Heart left ventricle (tissue), 16 donors: ENCODE results near the gene ZFPM1. TPM values are rescaled to one million over a fixed set of nuclear protein-coding genes. Genes with fewer than 3 reads are reported as not detected.

Experiments used
- ATAC-seq, 4 donors: fragments of 200-7000 bp; cut with Tn5 transposase; one replicate each; pipeline ENCODE4 v1.9.1; 2020 to 2022; ENCODE audit warnings: moderate library complexity in 4 of 4, mild to moderate bottlenecking in 3 of 4, moderate number of reproducible peaks in 1 of 4
- DNase-seq, 5 donors: peaks; one replicate each; pipeline ENCODE4 v3.0.0-alpha.2; 2020
- H3K27ac ChIP-seq, 12 donors: fragments of 200-600 bp; sonication (generic) in 4 of 12; one replicate each; pipeline versions ENCODE4 v1.5.0 to v1.8.0; 2016 to 2022; ENCODE audit warnings: mild to moderate bottlenecking in 2 of 12
- H3K27me3 ChIP-seq, 9 donors: fragments of 200-600 bp; sonication (generic) in 2 of 9; one replicate each; pipeline versions ENCODE4 v1.5.1 to v1.8.0; 2016 to 2022; ENCODE audit warnings: mild to moderate bottlenecking in 3 of 9
- H3K36me3 ChIP-seq, 9 donors: fragments of 200-600 bp; sonication (generic) in 2 of 9; one replicate each; pipeline versions ENCODE4 v1.5.0 to v1.8.0; 2018 to 2022; ENCODE audit warnings: mild to moderate bottlenecking in 2 of 9
- H3K4me1 ChIP-seq, 12 donors: fragments of 200-600 bp; sonication (generic) in 4 of 12; one replicate each; pipeline versions ENCODE4 v1.5.0 to v1.8.0; 2016 to 2022; ENCODE audit warnings: mild to moderate bottlenecking in 3 of 12
- H3K4me3 ChIP-seq, 12 donors: fragments of 200-600 bp; sonication (generic) in 4 of 12; one replicate each; pipeline versions ENCODE4 v1.5.0 to v1.8.0; 2017 to 2022; ENCODE audit warnings: mild to moderate bottlenecking in 9 of 12, moderate library complexity in 4 of 12
- H3K9me3 ChIP-seq, 12 donors: fragments of 200-600 bp; sonication (generic) in 4 of 12; one replicate each; pipeline versions ENCODE4 v1.5.0 to v1.8.0; 2016 to 2022; ENCODE audit warnings: mild to moderate bottlenecking in 1 of 12
- POLR2A ChIP-seq, 2 donors: fragments of 450-650 bp; IDR thresholded peaks; one replicate each; pipeline ENCODE4 v1.6.1; 2017; ENCODE audit warnings: antibody characterized with exemption in 2 of 2, mild to moderate bottlenecking in 2 of 2, moderate library complexity in 2 of 2
- WGBS, 4 donors: extraction: QIAGEN DNeasy Blood & Tissue Kit in 2 of 4; methylation state at CpG; one replicate each; pipeline versions ENCODE4 v1.1.5 to v1.1.7; 2013 to 2018; 5-methylcytosine and 5-hydroxymethylcytosine counted together
- intact Hi-C, 10 donors: fragments of 100-400 bp; cut with DNase I; formaldehyde crosslinking; loops; one replicate each; pipeline versions ENCODE4 v1.11.1 to v1.14.2; 2022
- polyA plus RNA-seq, 2 donors: library from polyadenylated mRNA; stranded (reverse); fragments of 200-250 nt; gene quantifications; one replicate each; pipeline ENCODE4 v1.2.3, GENCODE V29; 2013
- total RNA-seq, 9 donors: library from RNA; depleted of rRNA in 2 of 9; stranded (reverse); fragments of >200 nt in 2 of 9; fragmentation: NEBNext Ultra II Directional in 3 of 9; extraction: Animal tissue kit (Norgen Biotek cat#: 25700) in 3 of 9; gene quantifications; one replicate each; pipeline versions ENCODE4 v1.1.0 to v1.2.4, GENCODE V29; 2016 to 2023
- TF ChIP-seq, protein P1 (sequence below), 12 donors: fragments of 200-600 bp; sonication (generic) in 4 of 12; IDR thresholded peaks; one replicate each; pipeline versions ENCODE4 v1.5.0 to v1.8.0; 2018 to 2022; ENCODE audit warnings: antibody characterized with exemption in 12 of 12, mild to moderate bottlenecking in 5 of 12
- donor health status: ischemic (EF 13 %, LVEDD 7.1; RV severe dilation, severe dysfunction).
- donor health status: healthy with polysubstance abuse.
- donor health status: DM: no; HTN: yes; CAD: no.
- donor health status: DM: no; HTN: no; CAD: no.
- donor health status: ischemic (EF 25% LVEDD 6.9; RV normal size, moderate dysfunction).
- donor health status: ischemic (EF 25% LVEDD 5.7; RV mildly dilated, moderate dysfunction).
- donor health status: healthy.
- donor health status: DM: yes; HTN: yes; CAD: no.
- donor health status: ischemic (EF 35%, LVEDD 5.7; RV mildly dilated, moderate dysfunction).
- donor health status: nonischemic (EF 11% LVEDD 7.7; RV severe dilation, severe dysfunction).
- donor health status: DM: yes; HTN: yes; CAD: no.
- donor health status: PGD.
- donor health status: ischemic (EF 29% LVEDD 5.4; RV normal size, mild dysfunction).
- donor health status: nonischemic (EF 23%, LVEDD 6.1; RV moderate dilation, normal function).

ZFPM1 gene
- total and polyA plus RNA-seq, 11 donors, result 1.3 to 6.3 (median 4.1) TPM

DNA sequence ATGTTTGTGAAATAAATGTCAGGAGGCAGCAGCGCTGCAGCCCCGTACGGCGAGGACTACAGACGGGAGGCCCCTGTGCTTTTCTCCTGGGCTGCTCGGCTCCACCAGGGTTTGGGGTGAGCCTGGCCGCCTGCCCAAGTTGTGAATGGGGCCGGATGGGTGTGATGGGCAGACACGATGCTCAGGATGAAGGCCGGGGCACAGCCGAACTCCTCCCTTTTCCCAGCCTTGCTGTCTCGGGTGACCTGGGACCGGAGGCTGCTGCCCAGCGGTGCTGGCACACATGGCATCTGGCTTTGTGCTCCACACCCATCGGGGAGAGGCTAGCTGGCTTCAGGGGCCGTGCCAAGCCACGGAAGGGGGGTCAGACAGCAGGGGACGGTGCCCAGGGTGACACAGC, 34.2 kb upstream of the ZFPM1 start:
- ATAC-seq (no peak), DNase-seq (no peak)
- no peaks in the 10 kb centered on the region for H3K9me3 ChIP-seq
- H3K4me3 ChIP-seq, result no peak overlapping the region
- no peaks in the 10 kb centered on the region for H3K36me3 ChIP-seq
- 68 to 75% (median 72%) methylated on average over 15 to 18 of the region's 18 CpGs for WGBS, 4 donors
- intact Hi-C loops, result no loop called here
- no peaks in the 10 kb centered on the region for H3K4me1 ChIP-seq
- H3K27me3 ChIP-seq, result peaks cover 0 to 7% (median 0%) of the 10 kb centered on the region in 9 donors
- H3K27ac ChIP-seq, result no peak overlapping the region
- no peak for TF ChIP-seq POLR2A (IDR thresholded peaks at IDR 0.05)
- TF ChIP-seq, protein P1, sequence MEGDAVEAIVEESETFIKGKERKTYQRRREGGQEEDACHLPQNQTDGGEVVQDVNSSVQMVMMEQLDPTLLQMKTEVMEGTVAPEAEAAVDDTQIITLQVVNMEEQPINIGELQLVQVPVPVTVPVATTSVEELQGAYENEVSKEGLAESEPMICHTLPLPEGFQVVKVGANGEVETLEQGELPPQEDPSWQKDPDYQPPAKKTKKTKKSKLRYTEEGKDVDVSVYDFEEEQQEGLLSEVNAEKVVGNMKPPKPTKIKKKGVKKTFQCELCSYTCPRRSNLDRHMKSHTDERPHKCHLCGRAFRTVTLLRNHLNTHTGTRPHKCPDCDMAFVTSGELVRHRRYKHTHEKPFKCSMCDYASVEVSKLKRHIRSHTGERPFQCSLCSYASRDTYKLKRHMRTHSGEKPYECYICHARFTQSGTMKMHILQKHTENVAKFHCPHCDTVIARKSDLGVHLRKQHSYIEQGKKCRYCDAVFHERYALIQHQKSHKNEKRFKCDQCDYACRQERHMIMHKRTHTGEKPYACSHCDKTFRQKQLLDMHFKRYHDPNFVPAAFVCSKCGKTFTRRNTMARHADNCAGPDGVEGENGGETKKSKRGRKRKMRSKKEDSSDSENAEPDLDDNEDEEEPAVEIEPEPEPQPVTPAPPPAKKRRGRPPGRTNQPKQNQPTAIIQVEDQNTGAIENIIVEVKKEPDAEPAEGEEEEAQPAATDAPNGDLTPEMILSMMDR (IDR thresholded peaks at IDR 0.05), result no peak

DNA sequence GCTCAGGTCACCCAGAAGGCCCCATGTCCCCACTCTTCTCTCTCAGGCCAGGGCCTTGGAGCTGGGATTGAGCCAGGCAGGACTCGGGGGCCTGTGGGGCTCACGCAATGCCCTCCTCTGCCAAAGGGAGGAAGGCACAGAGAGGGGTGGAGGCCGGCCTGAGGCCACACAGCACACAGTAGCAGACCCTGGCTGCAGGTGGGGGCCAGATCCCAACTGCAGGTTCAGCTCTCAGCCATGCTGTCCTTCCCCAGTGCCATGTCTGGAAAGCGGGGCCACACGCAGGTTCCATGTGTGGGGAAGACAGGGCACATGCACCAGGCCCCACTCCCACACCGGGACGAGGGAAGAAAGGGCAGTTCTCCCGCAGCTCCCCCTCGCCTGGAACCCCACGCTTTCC, 33.3 kb upstream of the ZFPM1 start:
- no peak for TF ChIP-seq POLR2A (IDR thresholded peaks at IDR 0.05)
- TF ChIP-seq, protein P1 (IDR thresholded peaks at IDR 0.05), result no peak
- WGBS, 4 donors, result 87 to 88% (median 87%) methylated on average over 3 to 10 of the region's 10 CpGs
- DNase-seq (no peak), ATAC-seq (no peak)
- H3K4me3 ChIP-seq, result no peak overlapping the region
- intact Hi-C loops, result no loop called here
- no peaks in the 10 kb centered on the region for H3K36me3 ChIP-seq
- peaks cover 0 to 8% (median 4%) of the 10 kb centered on the region in 12 donors for H3K4me1 ChIP-seq
- H3K27me3 ChIP-seq, result peaks cover 0 to 7% (median 0%) of the 10 kb centered on the region in 9 donors
- H3K9me3 ChIP-seq, result no peaks in the 10 kb centered on the region
- no peak overlapping the region for H3K27ac ChIP-seq

DNA sequence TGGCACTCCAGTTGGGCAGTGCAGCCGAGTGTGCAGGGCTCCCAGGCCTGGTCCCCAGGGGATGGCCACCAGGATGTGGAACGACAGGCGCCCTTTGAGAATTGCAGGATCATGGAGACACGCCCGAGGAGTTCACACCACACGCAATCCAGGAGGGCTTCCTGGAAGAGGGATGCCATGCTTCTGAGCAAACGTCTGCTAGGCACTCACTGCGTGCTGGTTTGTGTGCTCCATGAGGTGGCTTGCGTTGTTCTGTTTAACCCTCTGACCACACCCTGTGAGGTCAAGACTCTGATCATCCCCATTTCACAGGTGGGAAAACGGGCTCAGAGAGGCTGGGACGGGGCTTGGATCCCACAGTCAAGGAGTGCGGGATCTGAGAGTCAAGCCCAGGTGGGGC, 32.6 kb upstream of the ZFPM1 start:
- intact Hi-C loops, result no loop called here
- no peak overlapping the region for H3K27ac ChIP-seq
- peaks cover 0 to 7% (median 0%) of the 10 kb centered on the region in 9 donors for H3K27me3 ChIP-seq
- H3K4me1 ChIP-seq, result peaks cover 0 to 10% (median 4%) of the 10 kb centered on the region in 12 donors
- H3K36me3 ChIP-seq, result no peaks in the 10 kb centered on the region
- TF ChIP-seq POLR2A (IDR thresholded peaks at IDR 0.05), result no peak
- TF ChIP-seq, protein P1 (IDR thresholded peaks at IDR 0.05), result no peak
- no peak for ATAC-seq
- no peaks in the 10 kb centered on the region for H3K9me3 ChIP-seq
- H3K4me3 ChIP-seq, result no peak overlapping the region
- DNase-seq, result no peak
- WGBS, 4 donors, result 81 to 84% (median 83%) methylated on average over 7 to 12 of the region's 12 CpGs

DNA sequence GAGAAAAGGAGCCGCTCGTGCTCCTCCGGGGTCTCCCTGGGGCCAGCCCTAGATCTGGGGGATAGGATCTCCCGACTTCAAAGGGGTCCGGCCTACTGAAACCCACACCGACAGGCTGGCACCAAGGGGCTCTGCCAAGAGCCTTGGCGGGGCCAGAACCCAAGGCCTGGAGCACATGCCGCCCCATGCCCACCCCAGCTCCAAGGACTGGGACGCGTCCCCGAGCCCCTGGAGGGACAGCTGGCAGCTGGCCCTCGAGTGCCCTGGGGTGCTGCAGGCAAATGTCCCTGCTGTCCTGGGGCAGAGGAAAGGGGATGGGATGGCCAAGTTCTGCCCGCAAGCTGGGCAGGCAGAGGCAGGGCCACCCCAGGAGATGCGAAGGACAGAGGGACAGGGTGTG, 31.8 kb upstream of the ZFPM1 start:
- no peak for ATAC-seq
- H3K9me3 ChIP-seq, result no peaks in the 10 kb centered on the region
- WGBS, 4 donors, result 83 to 94% (median 87%) methylated on average over 12 to 14 of the region's 14 CpGs
- peaks cover 0 to 7% (median 0%) of the 10 kb centered on the region in 9 donors for H3K27me3 ChIP-seq
- H3K36me3 ChIP-seq, result no peaks in the 10 kb centered on the region
- no peak overlapping the region for H3K27ac ChIP-seq
- intact Hi-C loops, result no loop called here
- no peak for TF ChIP-seq POLR2A (IDR thresholded peaks at IDR 0.05)
- TF ChIP-seq, protein P1 (IDR thresholded peaks at IDR 0.05), result no peak
- H3K4me1 ChIP-seq, result peaks cover 0 to 10% (median 4%) of the 10 kb centered on the region in 12 donors
- DNase-seq, result no peak
- no peak overlapping the region for H3K4me3 ChIP-seq
